ENCODE data around the gene RYR1. TPM values are rescaled to one million over a fixed set of nuclear protein-coding genes. Genes with fewer than 3 reads are reported as not detected.
"Not testable (repeated sequence)": the region's sequence is repeated elsewhere in the genome, so short reads cannot be mapped to it uniquely, and the experiment has no call there.

The RYR1 gene
- total RNA-seq, 1 donor from 2014 or later = 231 TPM

GRCh38 chr19:38616265-38616664 is 182.8 kb downstream of the RYR1 start:
- DNase-seq = no peak

DNA sequence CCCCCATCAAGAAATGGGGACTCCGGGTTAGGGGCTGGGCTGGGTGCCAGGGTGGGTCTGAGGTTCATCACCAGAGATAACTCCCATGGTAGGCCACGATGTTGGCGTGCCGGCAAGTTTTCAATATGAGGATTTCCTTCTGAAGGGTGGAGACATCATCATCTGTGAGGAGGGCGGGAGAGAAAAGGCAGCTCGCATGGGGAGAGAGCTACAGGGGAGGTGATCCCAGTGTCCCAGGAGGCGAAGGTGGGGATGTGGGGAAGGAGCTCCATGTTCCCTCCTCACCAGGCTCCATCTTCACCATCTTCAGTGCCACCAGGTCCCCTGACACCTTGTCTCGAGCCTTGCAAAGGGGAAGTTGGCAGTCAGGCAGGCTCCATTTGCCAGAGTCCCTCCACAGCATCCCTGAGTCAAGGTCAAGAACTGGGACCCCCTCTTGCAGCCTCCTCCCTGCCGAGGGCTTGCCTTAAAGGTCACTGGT is 183.8 kb downstream of the RYR1 start:
- DNase-seq = no peak

DNA sequence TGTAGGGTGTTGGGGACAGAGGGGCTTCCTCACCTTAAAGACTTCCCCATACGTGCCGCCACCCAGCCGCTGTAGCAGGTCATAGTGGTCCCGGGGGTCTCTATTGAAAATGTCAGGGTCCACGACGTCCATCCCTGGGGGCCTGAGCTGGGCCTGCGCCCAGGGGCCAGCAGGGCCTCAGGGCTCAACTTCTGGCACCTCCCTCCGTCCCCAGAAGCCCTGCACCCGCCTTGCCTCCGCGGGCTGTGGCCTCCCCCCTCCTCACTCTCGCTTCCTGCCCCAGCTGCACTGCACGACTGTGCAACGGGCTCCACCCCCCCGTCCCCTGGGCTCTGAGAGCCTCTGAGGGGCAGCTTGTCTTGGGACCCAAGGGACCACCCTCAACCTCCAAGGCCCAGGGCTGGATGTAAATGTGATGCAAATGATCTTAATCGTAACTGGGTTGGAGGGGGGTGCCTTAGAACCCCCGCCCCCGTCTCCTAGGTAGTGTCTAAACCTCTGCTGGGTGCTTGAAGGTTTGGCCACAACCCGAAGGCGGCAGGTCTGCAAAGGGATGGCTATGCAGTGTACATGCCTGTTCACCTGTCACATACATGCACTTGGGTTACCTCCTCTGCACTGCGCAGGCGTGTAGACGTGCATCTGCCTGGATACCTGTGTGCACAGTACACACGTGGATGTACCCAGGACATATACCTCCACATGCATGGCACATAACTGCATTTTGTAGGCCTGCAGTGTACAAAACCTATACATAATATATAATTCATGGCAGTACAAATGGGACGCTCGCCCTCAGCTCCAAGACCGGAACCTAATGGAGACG is 184.5 kb downstream of the RYR1 start, which contains the start of gene MAP4K1:
Gene MAP4K1, minus strand, starts transcription at position 190 of the 826 bp plus-strand sequence. Its CDS starts 58 bp downstream, at position 132.
- DNase-seq = peak; percentile 32

DNA sequence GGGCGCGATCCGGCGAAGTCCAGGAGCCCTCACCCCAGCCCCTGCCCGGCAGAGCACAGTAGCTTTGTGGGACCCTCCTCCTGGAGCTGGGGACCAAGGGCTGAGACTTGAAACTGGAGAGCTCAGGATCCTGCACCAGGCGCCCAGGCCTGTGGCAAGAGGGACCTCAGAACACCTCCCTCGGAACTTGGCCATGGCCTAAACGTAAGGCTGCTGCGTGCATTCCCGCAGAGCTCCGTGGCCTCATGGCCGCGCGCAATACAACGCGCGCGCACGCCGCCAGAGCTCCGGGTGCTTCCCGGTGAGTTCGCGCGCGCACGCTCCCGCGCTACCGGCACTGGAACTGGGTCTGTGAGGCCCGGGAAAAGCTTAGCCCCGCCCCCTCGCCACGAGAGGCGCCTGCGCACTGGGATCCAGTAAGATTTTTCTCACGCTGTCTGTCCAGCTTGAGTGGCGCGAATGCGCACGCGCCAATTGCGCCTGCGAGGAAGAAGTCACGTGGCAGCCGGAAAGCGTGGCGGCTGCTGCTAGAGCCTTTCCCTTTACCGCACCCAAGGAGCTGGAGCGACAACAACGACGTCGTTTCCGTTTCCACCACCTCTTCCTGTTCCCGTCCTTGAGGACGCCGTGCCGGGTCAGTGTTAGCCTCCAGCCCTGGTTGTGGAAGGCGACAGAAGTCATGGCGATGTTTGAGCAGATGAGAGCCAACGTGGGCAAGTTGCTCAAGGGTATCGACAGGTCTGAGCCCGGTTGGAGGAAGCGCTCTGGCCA is 185.3 kb downstream of the RYR1 start, which contains the start of gene EIF3K:
Gene EIF3K, plus strand, starts transcription at position 599 of the 771 bp plus-strand sequence. Its CDS starts 81 bp downstream, at position 680.
- peak; percentile 100 for DNase-seq

DNA sequence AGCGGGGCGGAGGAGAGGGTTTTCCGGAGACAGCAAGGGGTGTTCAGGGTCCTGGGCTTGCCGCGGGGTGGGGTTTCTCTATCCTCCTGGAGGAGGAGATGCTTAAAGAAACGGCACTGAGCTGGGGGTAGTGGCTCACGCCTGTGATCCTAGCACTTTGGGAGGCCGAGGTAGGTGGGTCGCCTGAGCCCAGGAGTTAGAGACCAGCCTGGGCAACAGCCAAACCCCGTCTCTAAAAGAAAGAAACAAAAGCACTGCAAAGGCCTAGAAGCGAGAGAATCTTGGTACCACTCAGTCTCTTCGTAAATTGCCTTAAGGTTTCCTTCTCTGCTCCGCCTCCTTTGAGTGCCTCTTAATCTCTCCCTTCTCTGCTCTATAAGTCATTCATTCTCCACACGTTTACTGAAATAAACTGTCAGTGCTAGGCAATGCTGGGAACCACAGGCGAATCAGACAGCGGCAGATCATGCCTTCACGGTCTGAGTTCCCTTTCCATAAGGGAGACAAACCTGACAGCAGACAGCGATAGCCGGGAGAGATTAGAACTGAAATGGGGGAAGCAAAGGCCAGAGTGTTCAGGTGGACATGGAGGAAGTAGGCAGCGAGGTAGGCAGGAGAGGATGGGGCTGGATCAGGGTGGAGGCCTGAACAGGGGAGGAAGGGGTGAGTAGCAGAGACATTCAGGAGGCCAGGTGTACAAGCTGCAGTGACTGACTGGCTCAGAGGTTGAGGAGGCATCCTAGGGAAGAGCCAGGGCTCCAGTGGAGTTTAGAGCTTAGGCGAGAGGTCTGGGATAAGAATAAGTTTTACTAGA is 186.1 kb downstream of the RYR1 start:
- DNase-seq = no peak

DNA sequence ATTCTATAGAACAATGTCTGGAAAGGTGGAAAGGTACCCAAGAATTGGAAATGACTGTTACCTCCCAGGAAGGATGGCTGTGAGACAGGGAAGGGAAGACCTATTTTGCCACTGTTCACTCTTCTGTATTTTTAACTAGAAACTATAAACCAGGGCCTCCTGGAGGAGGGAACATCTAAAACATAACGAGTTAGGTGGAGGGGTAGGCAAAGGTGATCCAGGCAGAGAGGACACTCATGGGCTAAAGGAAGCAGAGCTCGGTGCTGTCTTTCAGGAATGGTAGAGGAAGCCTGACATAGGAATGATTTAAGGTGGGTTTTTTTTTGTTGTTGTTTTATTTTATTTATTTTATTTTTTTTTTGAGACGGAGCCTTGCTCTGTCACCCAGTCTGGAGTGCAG is 191.3 kb downstream of the RYR1 start:
- no peak for DNase-seq

GRCh38 chr19:38626401-38626800 is 192.9 kb downstream of the RYR1 start:
- DNase-seq = no peak

- no peak for DNase-seq
Observed at GRCh38 chr19:38629568-38629967, 196.1 kb downstream of the RYR1 start.

DNA sequence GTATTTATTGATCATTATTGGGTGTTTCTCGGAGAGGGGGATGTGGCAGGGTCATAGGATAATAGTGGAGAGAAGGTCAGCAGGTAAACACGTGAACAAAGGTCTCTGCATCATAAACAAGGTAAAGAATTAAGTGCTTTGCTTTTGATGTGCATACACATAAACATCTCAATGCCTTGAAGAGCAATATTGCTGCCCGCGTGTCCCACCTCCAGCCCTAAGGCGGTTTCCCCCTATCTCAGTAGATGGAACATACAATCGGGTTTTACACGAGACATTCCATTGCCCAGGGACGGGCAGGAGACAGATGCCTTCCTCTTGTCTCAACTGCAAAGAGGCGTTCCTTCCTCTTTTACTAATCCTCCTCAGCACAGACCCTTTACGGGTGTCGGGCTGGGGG is 197.8 kb downstream of the RYR1 start:
- DNase-seq = not testable (repeated sequence)

- DNase-seq = not testable (repeated sequence)
Observed at GRCh38 chr19:38631811-38632475, 198.5 kb downstream of the RYR1 start.

DNA sequence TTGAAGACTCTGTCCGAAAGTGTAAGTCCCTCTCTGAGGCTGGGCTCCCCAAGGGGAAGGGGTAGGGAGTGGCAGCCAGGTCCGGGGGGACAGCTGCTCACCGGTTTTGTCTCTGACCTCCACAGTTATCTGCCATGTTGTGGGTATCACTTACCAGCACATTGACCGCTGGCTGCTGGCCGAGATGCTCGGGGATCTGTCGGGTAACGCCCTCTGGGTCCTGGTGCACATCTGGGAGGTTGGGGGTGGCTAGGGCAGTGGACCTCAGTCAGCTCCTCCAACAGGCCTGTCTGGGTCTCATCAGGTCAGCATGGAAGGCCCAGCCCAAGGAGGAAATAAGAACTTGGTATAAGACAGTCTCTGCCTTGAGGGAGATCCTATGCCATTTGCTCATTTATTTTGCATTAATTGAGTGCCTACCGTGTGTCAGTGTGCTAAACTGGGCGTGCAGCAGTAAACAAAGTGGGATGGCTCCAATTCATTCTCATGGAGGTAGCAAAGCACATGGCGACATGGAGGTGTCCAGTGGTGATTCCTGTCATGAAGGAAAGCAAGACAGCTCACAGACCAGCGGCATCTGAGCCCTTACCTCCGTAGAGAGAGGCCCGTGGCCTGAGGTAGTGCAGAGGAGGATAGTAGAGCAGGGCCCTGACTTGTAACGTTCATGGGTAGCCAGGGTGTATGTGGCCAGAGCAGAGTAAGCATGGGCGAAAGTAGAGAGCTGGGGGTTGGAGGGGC is 199.2 kb downstream of the RYR1 start:
- no peak for DNase-seq

DNA sequence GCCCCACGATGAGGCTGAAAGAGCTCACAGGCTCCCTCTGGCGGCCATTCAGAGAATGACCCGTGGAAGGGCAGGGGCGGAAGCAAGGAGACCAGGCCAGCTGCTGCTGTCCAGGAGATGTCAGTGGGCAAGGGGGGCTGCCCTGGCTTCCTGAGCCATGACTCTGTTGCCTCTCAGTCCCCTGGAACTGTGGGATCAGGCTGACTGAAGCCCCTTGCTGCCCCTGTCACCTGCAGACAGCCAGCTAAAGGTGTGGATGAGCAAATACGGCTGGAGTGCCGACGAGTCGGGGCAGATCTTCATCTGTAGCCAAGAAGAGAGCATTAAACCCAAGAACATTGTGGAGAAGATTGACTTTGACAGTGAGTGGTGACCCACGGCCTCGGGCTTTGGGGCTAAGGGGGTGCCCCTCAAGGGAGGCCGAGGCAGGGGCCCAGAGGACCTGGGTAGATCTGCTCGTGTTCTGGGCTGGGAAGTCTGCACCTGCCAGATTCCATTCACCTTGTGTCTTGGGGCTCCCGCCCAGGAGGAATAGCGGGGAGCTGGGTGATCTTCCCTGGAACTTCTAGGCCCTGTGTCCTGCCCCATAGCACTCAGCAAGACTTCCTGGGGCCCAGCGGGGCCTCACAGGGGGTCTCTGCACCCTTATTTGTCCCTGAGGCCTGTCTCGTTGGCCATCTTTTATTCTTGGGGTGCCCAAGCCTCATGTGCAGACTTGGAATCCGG is 201.4 kb downstream of the RYR1 start:
- DNase-seq = peak; percentile 91

GRCh38 chr19:38635483-38636399 is 202.2 kb downstream of the RYR1 start:
- no peak for DNase-seq

Other genes starting within 250 kb of the RYR1 start
- gene DPF1, start 209.5 kb upstream of the RYR1 start, total RNA-seq = 0.92 TPM
- gene PPP1R14A, start 177.3 kb upstream of the RYR1 start, total RNA-seq = 6.8 TPM
- gene SPINT2, start 169.1 kb upstream of the RYR1 start, total RNA-seq = 89.5 TPM
- gene C19orf33, start 129.4 kb upstream of the RYR1 start, total RNA-seq = 16.6 TPM
- 24.2 TPM for gene YIF1B, start 117.7 kb upstream of the RYR1 start, total RNA-seq
- 2.8 TPM for gene KCNK6, start 113.8 kb upstream of the RYR1 start, total RNA-seq
- gene CATSPERG, start 97.9 kb upstream of the RYR1 start, total RNA-seq = 0.62 TPM
- gene PSMD8, start 59.1 kb upstream of the RYR1 start, total RNA-seq = 185 TPM
- not detected for gene GGN, start 45.7 kb upstream of the RYR1 start, total RNA-seq
- gene SPRED3, start 45.0 kb upstream of the RYR1 start, total RNA-seq = 0.21 TPM
- 7.2 TPM for gene FAM98C, start 30.6 kb upstream of the RYR1 start, total RNA-seq
- gene RASGRP4, start 7.5 kb upstream of the RYR1 start, total RNA-seq = 0.41 TPM
- gene MAP4K1, start 184.3 kb downstream of the RYR1 start, total RNA-seq = 2.9 TPM
- gene EIF3K, start 185.5 kb downstream of the RYR1 start, total RNA-seq = 341 TPM
- gene ACTN4, start 214.0 kb downstream of the RYR1 start, total RNA-seq = 178 TPM